Liver (tissue), 9 donors: Measurements from ENCODE around the gene HSPA12B. TPM values are rescaled to one million over a fixed set of nuclear protein-coding genes. Genes with fewer than 3 reads are reported as not detected.

Experiments used
- DNase-seq: peaks from one replicate; pipeline ENCODE4 v3.0.0-alpha.2; 2017; ENCODE audit warnings: low spot score
- H3K27ac ChIP-seq, 2 donors: one replicate each; pipeline ENCODE4 v1.7.0; 2013; ENCODE audit warnings: inconsistent platforms in 2 of 2, low read length in 2 of 2, control low read depth in 1 of 2, low read depth in 1 of 2, mild to moderate bottlenecking in 1 of 2
- H3K27me3 ChIP-seq, 4 donors: one replicate each; pipeline versions ENCODE4 v1.6.1 to v1.7.0; 2013; ENCODE audit warnings: low read length in 3 of 4, inconsistent platforms in 1 of 4, mild to moderate bottlenecking in 1 of 4, moderate library complexity in 1 of 4; ENCODE audit not compliant: control insufficient read depth in 4 of 4, insufficient read depth in 4 of 4
- H3K36me3 ChIP-seq, 4 donors: one replicate each; pipeline versions ENCODE4 v1.6.1 to v1.7.0; 2013; ENCODE audit warnings: low read length in 3 of 4, mild to moderate bottlenecking in 3 of 4, low read depth in 1 of 4, moderate library complexity in 1 of 4; ENCODE audit not compliant: control insufficient read depth in 4 of 4, insufficient read depth in 3 of 4
- H3K4me1 ChIP-seq, 4 donors: one replicate each; pipeline versions ENCODE4 v1.6.1 to v1.7.0; 2013; ENCODE audit warnings: low read length in 3 of 4, mild to moderate bottlenecking in 3 of 4, moderate library complexity in 1 of 4; ENCODE audit not compliant: control insufficient read depth in 4 of 4, insufficient read depth in 4 of 4
- H3K4me3 ChIP-seq, 3 donors: one replicate each; pipeline versions ENCODE4 v1.6.1 to v1.7.0; 2013; ENCODE audit warnings: low read length in 3 of 3, control low read depth in 1 of 3, low read depth in 1 of 3, mild to moderate bottlenecking in 1 of 3
- H3K9ac ChIP-seq, 2 donors: one replicate each; pipeline ENCODE4 v1.7.0; 2013; ENCODE audit warnings: low read length in 2 of 2, mild to moderate bottlenecking in 2 of 2, moderate library complexity in 2 of 2, control low read depth in 1 of 2, low read depth in 1 of 2
- H3K9me3 ChIP-seq, 4 donors: one replicate each; pipeline versions ENCODE4 v1.6.1 to v1.7.0; 2013; ENCODE audit warnings: low read length in 3 of 4; ENCODE audit not compliant: control insufficient read depth in 4 of 4
- ATF3 ChIP-seq: IDR thresholded peaks from 2 replicates; pipeline ENCODE4 v1.6.1; 2016; ENCODE audit warnings: antibody characterized with exemption
- CTCF ChIP-seq: fragments of 150-350 bp; IDR thresholded peaks from 2 replicates; pipeline ENCODE4 v1.5.1; 2017; ENCODE audit warnings: improper control_type of control experiment, low read depth, low read length; ENCODE audit not compliant: missing input control
- EGR1 ChIP-seq, 2 donors: IDR thresholded peaks; 2 replicates each; pipeline ENCODE4 v1.6.1; 2016 to 2018; ENCODE audit warnings: antibody characterized with exemption in 2 of 2, low read depth in 2 of 2
- FOXA1 ChIP-seq: IDR thresholded peaks from 2 replicates; pipeline ENCODE4 v1.6.1; 2016; ENCODE audit warnings: antibody characterized with exemption
- FOXA2 ChIP-seq: IDR thresholded peaks from 2 replicates; pipeline ENCODE4 v1.6.1; 2016; ENCODE audit warnings: antibody characterized with exemption
- GABPA ChIP-seq, 2 donors: IDR thresholded peaks in 1 of 2; conservative IDR thresholded peaks in 1 of 2; 2 replicates each; pipeline ENCODE4 v1.6.1; 2016; ENCODE audit warnings: antibody characterized with exemption in 2 of 2, mild to moderate bottlenecking in 1 of 2, moderate library complexity in 1 of 2
- HNF4A ChIP-seq, 2 donors: conservative IDR thresholded peaks; 2 replicates each; pipeline ENCODE4 v1.6.1; 2016; ENCODE audit warnings: antibody characterized with exemption in 2 of 2, mild to moderate bottlenecking in 2 of 2
- HNF4G ChIP-seq: IDR thresholded peaks from 2 replicates; pipeline ENCODE4 v1.6.1; 2016; ENCODE audit warnings: antibody characterized with exemption
- JUND ChIP-seq, 2 donors: IDR thresholded peaks; 2 replicates each; pipeline ENCODE4 v1.6.1; 2016; ENCODE audit warnings: antibody characterized with exemption in 2 of 2
- MAX ChIP-seq: IDR thresholded peaks from 2 replicates; pipeline ENCODE4 v1.6.1; 2016; ENCODE audit warnings: antibody characterized with exemption
- NR2F2 ChIP-seq: IDR thresholded peaks from 2 replicates; pipeline ENCODE4 v1.6.1; 2016; ENCODE audit warnings: antibody characterized with exemption
- RAD21 ChIP-seq, 2 donors: IDR thresholded peaks; 2 replicates each; pipeline ENCODE4 v1.6.1; 2016; ENCODE audit warnings: antibody characterized with exemption in 2 of 2, mild to moderate bottlenecking in 2 of 2
- REST ChIP-seq: IDR thresholded peaks from 2 replicates; pipeline ENCODE4 v1.6.1; 2016; ENCODE audit warnings: antibody characterized with exemption, mild to moderate bottlenecking
- RXRA ChIP-seq, 2 donors: IDR thresholded peaks; 2 replicates each; pipeline ENCODE4 v1.6.1; 2017 to 2018; ENCODE audit warnings: antibody characterized with exemption in 2 of 2, mild to moderate bottlenecking in 1 of 2
- SP1 ChIP-seq: IDR thresholded peaks from 2 replicates; pipeline ENCODE4 v1.6.1; 2018; ENCODE audit warnings: antibody characterized with exemption, mild to moderate bottlenecking
- TAF1 ChIP-seq: conservative IDR thresholded peaks from 2 replicates; pipeline ENCODE4 v1.6.1; 2016; ENCODE audit warnings: antibody characterized with exemption, mild to moderate bottlenecking
- ZBTB33 ChIP-seq: IDR thresholded peaks from 2 replicates; pipeline ENCODE4 v1.6.1; 2016; ENCODE audit warnings: antibody characterized with exemption
- WGBS: extraction: QIAGEN DNeasy Blood & Tissue Kit; methylation state at CpG from one replicate; pipeline ENCODE4 v1.1.7; 2013; 5-methylcytosine and 5-hydroxymethylcytosine counted together
- polyA plus RNA-seq, 2 donors: library from polyadenylated mRNA; stranded (reverse) in 1 of 2; unstranded in 1 of 2; fragments of 200-250 nt in 1 of 2; fragments of >200 nt in 1 of 2; fragmentation: Nextera tagmentation in 1 of 2; extraction: Ambion mirVana in 1 of 2; gene quantifications; one replicate each; pipeline versions ENCODE4 v1.2.1 to v1.2.3, GENCODE V29; 2013 to 2015
- total RNA-seq, 2 donors: library from RNA; depleted of rRNA; stranded (reverse); fragments of >200 nt; gene quantifications; one replicate each; pipeline ENCODE4 v1.2.3, GENCODE V29; 2014
- donor health status: healthy.
- donor health status: healthy.
- donor health status: healthy.
- donor health status: healthy.
- donor health status: healthy.

HSPA12B gene
- total and polyA plus RNA-seq, 4 donors: 0.72 to 1.8 (median 0.87) TPM

GRCh38 chr20:3749689-3750531, 17.4 kb downstream of the HSPA12B start:
- H3K4me3 ChIP-seq: no peak overlapping the region
- TF ChIP-seq HNF4A (conservative IDR thresholded peaks at IDR 0.05) (no peak), CTCF (peak; percentile 42), FOXA2 (no peak), RAD21 (IDR thresholded peaks at IDR 0.05) (peak in 1 of 2 donors; percentile 50), NR2F2 (no peak)
- peak; percentile 53 for DNase-seq
- WGBS: 33% methylated on average over 72 of the region's 72 CpGs
- H3K9me3 ChIP-seq: no peaks in the 10 kb centered on the region
- peaks cover 3 to 25% (median 15%) of the 10 kb centered on the region in 4 donors for H3K4me1 ChIP-seq
- H3K36me3 ChIP-seq: no peaks in the 10 kb centered on the region
- no peak overlapping the region for H3K27ac ChIP-seq
- H3K9ac ChIP-seq: no peak overlapping the region
- no peaks in the 10 kb centered on the region for H3K27me3 ChIP-seq

GRCh38 chr20:3751305-3751674, 18.8 kb downstream of the HSPA12B start:
- Histone ChIP-seq H3K4me3 (peak overlapping the region in 1 of 3 donors; percentile 42), H3K9me3 (no peaks in the 10 kb centered on the region), H3K36me3 (no peaks in the 10 kb centered on the region), H3K27ac (no peak overlapping the region), H3K4me1 (peaks cover 1 to 25% (median 15%) of the 10 kb centered on the region in 4 donors), H3K9ac (no peak overlapping the region), H3K27me3 (no peaks in the 10 kb centered on the region)
- no peak for TF ChIP-seq ZBTB33
- no peak for TF ChIP-seq REST
- no peak for TF ChIP-seq RAD21 (IDR thresholded peaks at IDR 0.05)
- no peak for TF ChIP-seq SP1
- no peak for TF ChIP-seq MAX
- TF ChIP-seq ATF3: no peak
- TF ChIP-seq NR2F2: no peak
- TF ChIP-seq FOXA1: no peak
- TF ChIP-seq JUND (IDR thresholded peaks at IDR 0.05): no peak
- no peak for TF ChIP-seq HNF4G
- no peak for TF ChIP-seq RXRA (IDR thresholded peaks at IDR 0.05)
- no peak for TF ChIP-seq CTCF
- no peak for TF ChIP-seq TAF1
- TF ChIP-seq FOXA2: no peak
- TF ChIP-seq EGR1 (IDR thresholded peaks at IDR 0.05; ENCODE audit: low read depth in 2 of 2): no peak
- no peak for TF ChIP-seq HNF4A (conservative IDR thresholded peaks at IDR 0.05)
- no peak for TF ChIP-seq GABPA (IDR thresholded peaks at IDR 0.05 in 1 of 2, conservative IDR thresholded peaks at IDR 0.05 in 1 of 2)
- DNase-seq: no peak
- 53% methylated on average over 31 of the region's 31 CpGs for WGBS
